SK-N-MC (cell line): ENCODE data around the gene NES.

ENCODE experiments used
- EZH2 ChIP-seq: fragments of 200-600 bp; sonication (generic); IDR thresholded peaks from one replicate; pipeline ENCODE4 v1.6.1; 2017; ENCODE audit warnings: antibody characterized with exemption
- POLR2AphosphoS5 ChIP-seq: IDR thresholded peaks from 2 replicates; pipeline ENCODE4 v1.6.1; 2012; ENCODE audit warnings: mild to moderate bottlenecking, low read depth, low read length, borderline replicate concordance

DNA sequence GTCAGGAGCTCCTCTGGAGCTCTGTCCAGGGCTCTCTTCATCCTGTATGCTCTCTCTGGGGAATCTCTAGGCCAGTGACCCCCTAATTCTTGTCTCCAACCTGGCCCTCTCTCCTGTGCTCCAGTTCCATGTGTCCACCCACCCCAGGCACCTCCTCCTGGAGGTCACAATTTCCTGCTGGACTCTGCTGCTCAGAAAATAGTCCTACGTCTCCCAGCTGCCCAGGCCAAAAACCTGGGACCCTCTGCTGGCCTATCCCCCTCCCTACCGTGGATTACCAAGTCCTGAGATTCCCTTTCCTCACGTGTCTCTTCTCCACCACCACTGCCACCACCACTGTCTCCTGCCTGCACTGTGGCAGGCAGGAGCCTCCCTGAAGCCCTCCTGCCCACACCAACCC, 11.7 kb downstream of the NES start:
- no peak for TF ChIP-seq EZH2
- TF ChIP-seq POLR2AphosphoS5: no peak
